Measurements from ENCODE around the gene POLK. TPM values are rescaled to one million over a fixed set of nuclear protein-coding genes. Genes with fewer than 3 reads are reported as not detected.
A peak's percentile ranks its signal among the peaks of the same experiment; 100 is the strongest.

POLK gene
- total and polyA plus RNA-seq, 2 of the 13 experiments (the other 11 are each of a cell fraction or from before 2014, with no cell fraction given), result 8.6 to 11.7 TPM

DNA sequence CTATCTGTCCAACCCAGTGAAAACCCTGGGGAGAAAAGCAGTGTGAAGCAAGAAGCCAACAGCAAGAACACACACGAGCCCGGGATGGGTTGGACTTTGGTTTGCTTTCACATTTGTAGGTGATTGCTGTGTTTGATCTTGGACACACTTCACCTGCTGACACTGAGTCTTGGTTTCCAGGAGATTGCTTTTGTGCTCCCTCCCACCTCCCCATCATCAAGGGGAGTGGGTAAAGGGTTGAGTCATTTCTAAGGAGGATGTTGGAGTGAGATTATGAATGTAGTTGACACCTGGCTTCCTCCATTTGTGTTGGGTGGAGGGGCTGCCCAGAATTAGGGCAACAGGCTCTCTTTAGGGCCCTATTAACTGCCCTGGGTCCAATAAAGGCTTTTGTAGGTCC lies 137.0 kb downstream of the POLK start (continued):
- TF ChIP-seq TP53 (CRISPR knock-in tag; conservative IDR thresholded peaks at IDR 0.05) (no peak), ZNF549 (CRISPR knock-in tag; IDR thresholded peaks at IDR 0.05) (no peak), WIZ (CRISPR knock-in tag; IDR thresholded peaks at IDR 0.05) (no peak), EHMT2 (IDR thresholded peaks at IDR 0.05; ENCODE audit: borderline replicate concordance, low read depth, low read length) (no peak), RFXANK (CRISPR knock-in tag; IDR thresholded peaks at IDR 0.05) (no peak), POGZ (CRISPR knock-in tag; IDR thresholded peaks at IDR 0.05) (no peak), HOXA7 (CRISPR knock-in tag; IDR thresholded peaks at IDR 0.05) (no peak), ZNF30 (CRISPR knock-in tag; IDR thresholded peaks at IDR 0.05) (no peak), RBM39 (IDR thresholded peaks at IDR 0.05; ENCODE audit: low read depth, low read length, poor library complexity, severe bottlenecking) (no peak), ZNF292 (CRISPR knock-in tag; IDR thresholded peaks at IDR 0.05; ENCODE audit: borderline replicate concordance, low read depth) (0 out of 2 replicates have a peak, but pooled peaks have one; percentile 33)
- TF ChIP-seq, protein P1, sequence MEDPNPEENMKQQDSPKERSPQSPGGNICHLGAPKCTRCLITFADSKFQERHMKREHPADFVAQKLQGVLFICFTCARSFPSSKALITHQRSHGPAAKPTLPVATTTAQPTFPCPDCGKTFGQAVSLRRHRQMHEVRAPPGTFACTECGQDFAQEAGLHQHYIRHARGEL (CRISPR knock-in tag; IDR thresholded peaks at IDR 0.05), result no peak

Small RNAs within 50 kb of the gene (small RNA-seq; reads per million reads assigned to genes)
- 0 reads per million in 3 experiments for gene RNU7-175P (ENCODE audit: insufficient read depth in 2 of 3, insufficient read length in 3 of 3, low read depth in 2 of 3, low replicate concordance in 1 of 3)

Other genes starting within 250 kb of the POLK start
- gene HMGCR, start 174.7 kb upstream of the POLK start, total RNA-seq (2016; rRNA removed; fragmentation: Illumina TruSeq; extraction: Trizol), result 111 and 144 TPM in 2 replicates
- gene HMGCR, start 174.7 kb upstream of the POLK start, polyA plus RNA-seq (2011; rRNA removed), result 43.0 and 54.2 TPM in 2 replicates
- 12.7 and 23.6 TPM in 2 replicates for gene CERT1, start 262 bp upstream of the POLK start, total RNA-seq (2016; rRNA removed; fragmentation: Illumina TruSeq; extraction: Trizol)
- 8.2 and 8.6 TPM in 2 replicates for gene CERT1, start 262 bp upstream of the POLK start, polyA plus RNA-seq (2011; rRNA removed)
- 0.14 and 0.27 TPM in 2 replicates for gene ANKDD1B, start 99.6 kb downstream of the POLK start, total RNA-seq (2016; rRNA removed; fragmentation: Illumina TruSeq; extraction: Trizol)
- gene ANKDD1B, start 99.6 kb downstream of the POLK start, polyA plus RNA-seq (2011; rRNA removed), result 0.12 and 0.16 TPM in 2 replicates
- 9.3 and 13.1 TPM in 2 replicates for gene POC5, start 205.5 kb downstream of the POLK start, total RNA-seq (2016; rRNA removed; fragmentation: Illumina TruSeq; extraction: Trizol)
- 5.7 and 6.9 TPM in 2 replicates for gene POC5, start 205.5 kb downstream of the POLK start, polyA plus RNA-seq (2011; rRNA removed)